Lower leg skin (tissue), 3 donors: Measurements from ENCODE around the gene AKR1C2.

Experiments
- CTCF ChIP-seq, 3 donors: fragments of 450-650 bp; IDR thresholded peaks; one replicate each; pipeline ENCODE4 v1.5.1; 2016; ENCODE audit warnings: antibody characterized with exemption in 3 of 3, mild to moderate bottlenecking in 3 of 3, moderate library complexity in 2 of 3
- POLR2A ChIP-seq, 2 donors: fragments of 450-650 bp; IDR thresholded peaks; one replicate each; pipeline ENCODE4 v1.6.1; 2016 to 2017; ENCODE audit warnings: antibody characterized with exemption in 2 of 2, mild to moderate bottlenecking in 1 of 2, moderate library complexity in 1 of 2

DNA sequence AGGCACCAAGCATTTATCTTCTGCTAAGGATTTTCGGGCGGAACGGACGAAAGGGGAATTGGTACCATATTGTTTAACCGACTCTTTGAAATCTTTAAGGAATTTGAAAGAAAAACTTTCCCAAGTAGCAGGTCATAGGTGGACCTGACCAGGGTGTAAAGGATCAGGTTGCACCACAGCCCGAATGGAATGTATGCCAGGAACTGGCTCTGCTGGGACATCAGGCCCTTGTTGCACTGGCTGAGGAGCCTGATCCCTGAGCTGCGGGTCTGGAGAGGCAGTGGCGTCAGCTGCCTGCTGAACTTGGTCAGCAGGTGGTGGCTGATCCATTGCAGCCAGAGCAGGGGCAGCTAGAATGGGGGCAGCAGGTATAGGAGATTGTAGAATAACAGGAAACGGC, 41.4 kb upstream of the AKR1C2 start:
- no peak for TF ChIP-seq CTCF (IDR thresholded peaks at IDR 0.05)
- no peak for TF ChIP-seq POLR2A (IDR thresholded peaks at IDR 0.05)
